Measurements from ENCODE around the gene KIF5C. TPM values are rescaled to one million over a fixed set of nuclear protein-coding genes. Genes with fewer than 3 reads are reported as not detected.

Gene KIF5C
- total and polyA plus RNA-seq, 2 donors (not counting 1 experiment from before 2014, with no cell fraction given): 0.09 to 0.17 TPM

DNA sequence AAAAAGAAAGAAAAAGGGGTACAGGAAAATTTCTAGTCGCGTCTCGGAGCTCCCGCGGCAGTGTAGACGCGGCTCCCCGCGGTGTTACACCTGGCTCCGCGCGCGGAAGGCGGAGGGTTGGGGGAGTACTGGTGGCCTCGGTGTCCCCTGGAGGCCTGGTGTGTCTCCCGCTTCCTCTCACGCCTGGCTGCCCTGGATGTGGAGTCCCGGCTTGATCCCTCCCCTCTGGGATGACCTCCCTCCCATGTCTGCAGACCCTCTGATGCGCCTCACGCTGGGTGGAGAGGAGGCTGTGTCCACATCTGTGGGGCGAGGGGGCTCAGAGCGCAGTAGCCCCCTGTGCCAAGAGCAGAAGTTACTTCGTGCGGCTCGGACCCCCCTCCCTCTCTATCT lies 1.2 kb downstream of the KIF5C start:
- no peak overlapping the region for H3K27ac ChIP-seq (ENCODE audit: insufficient read depth, low read length)
- no peak for DNase-seq (ENCODE audit: low read depth in 2 of 2)
- H2AFZ ChIP-seq (ENCODE audit: low read length): no peak overlapping the region

GRCh38 chr2:148876595-148877402 lies 1.8 kb downstream of the KIF5C start:
- no peaks in the 10 kb centered on the region for H3K9me3 ChIP-seq (ENCODE audit: control insufficient read depth, insufficient read depth, low read depth, low read length)
- no peak for DNase-seq (ENCODE audit: low read depth in 2 of 2)
- H3K4me3 ChIP-seq (replicated peaks in 1 of 4; ENCODE audit: control extremely low read depth in 1 of 4, insufficient read depth in 1 of 4, low read depth in 3 of 4, low read length in 4 of 4): no peak overlapping the region
- H2AFZ ChIP-seq (ENCODE audit: low read length): no peak overlapping the region
- peaks cover 14% of the 10 kb centered on the region for H3K27me3 ChIP-seq (ENCODE audit: control insufficient read depth, insufficient read depth, low read length)
- no peak overlapping the region for H3K9ac ChIP-seq (ENCODE audit: insufficient read depth, low read length)
- peak; percentile 78 for TF ChIP-seq EZH2 (IDR thresholded peaks at IDR 0.05; ENCODE audit: low read length, missing control alignments)
- no peak for TF ChIP-seq CTCF (conservative IDR thresholded peaks at IDR 0.05 in 1 of 2, IDR thresholded peaks at IDR 0.05 in 1 of 2; ENCODE audit: low read depth in 1 of 2, low read length in 2 of 2)
- no peak overlapping the region for H3K27ac ChIP-seq (ENCODE audit: insufficient read depth, low read length)
- H3K4me2 ChIP-seq (ENCODE audit: extremely low read depth, insufficient read depth, low read length): no peak overlapping the region
- no peaks in the 10 kb centered on the region for H3K79me2 ChIP-seq (ENCODE audit: control insufficient read depth, insufficient read depth, low read length)
- no peaks in the 10 kb centered on the region for H3K36me3 ChIP-seq (ENCODE audit: control insufficient read depth, insufficient read depth, low read length)
- H3K4me1 ChIP-seq (ENCODE audit: control insufficient read depth, extremely low read depth, insufficient read depth, low read length): no peaks in the 10 kb centered on the region
- no peaks in the 10 kb centered on the region for H4K20me1 ChIP-seq (ENCODE audit: control insufficient read depth, extremely low read depth, insufficient read depth, low read length)

More for the DNA sequence above, 1.2 kb downstream of the KIF5C start:
- Histone ChIP-seq H3K9me3 (ENCODE audit: control insufficient read depth, insufficient read depth, low read depth, low read length) (no peaks in the 10 kb centered on the region), H3K4me2 (ENCODE audit: extremely low read depth, insufficient read depth, low read length) (no peak overlapping the region), H3K36me3 (ENCODE audit: control insufficient read depth, insufficient read depth, low read length) (no peaks in the 10 kb centered on the region), H3K9ac (ENCODE audit: insufficient read depth, low read length) (no peak overlapping the region), H3K4me3 (replicated peaks in 1 of 4; ENCODE audit: control extremely low read depth in 1 of 4, insufficient read depth in 1 of 4, low read depth in 3 of 4, low read length in 4 of 4) (no peak overlapping the region), H4K20me1 (ENCODE audit: control insufficient read depth, extremely low read depth, insufficient read depth, low read length) (no peaks in the 10 kb centered on the region), H3K27me3 (ENCODE audit: control insufficient read depth, insufficient read depth, low read length) (peaks cover 14% of the 10 kb centered on the region), H3K4me1 (ENCODE audit: control insufficient read depth, extremely low read depth, insufficient read depth, low read length) (no peaks in the 10 kb centered on the region), H3K79me2 (ENCODE audit: control insufficient read depth, insufficient read depth, low read length) (no peaks in the 10 kb centered on the region)
- peak; percentile 75 for TF ChIP-seq EZH2 (IDR thresholded peaks at IDR 0.05; ENCODE audit: low read length, missing control alignments)
- TF ChIP-seq CTCF (conservative IDR thresholded peaks at IDR 0.05 in 1 of 2, IDR thresholded peaks at IDR 0.05 in 1 of 2; ENCODE audit: low read depth in 1 of 2, low read length in 2 of 2): no peak

GRCh38 chr2:148877403-148877740 lies 2.3 kb downstream of the KIF5C start:
- no peaks in the 10 kb centered on the region for H3K36me3 ChIP-seq (ENCODE audit: control insufficient read depth, insufficient read depth, low read length)
- no peak overlapping the region for H3K27ac ChIP-seq (ENCODE audit: insufficient read depth, low read length)
- H3K79me2 ChIP-seq (ENCODE audit: control insufficient read depth, insufficient read depth, low read length): no peaks in the 10 kb centered on the region
- peaks cover 14% of the 10 kb centered on the region for H3K27me3 ChIP-seq (ENCODE audit: control insufficient read depth, insufficient read depth, low read length)
- H3K4me2 ChIP-seq (ENCODE audit: extremely low read depth, insufficient read depth, low read length): no peak overlapping the region
- no peaks in the 10 kb centered on the region for H4K20me1 ChIP-seq (ENCODE audit: control insufficient read depth, extremely low read depth, insufficient read depth, low read length)
- H3K9me3 ChIP-seq (ENCODE audit: control insufficient read depth, insufficient read depth, low read depth, low read length): no peaks in the 10 kb centered on the region
- TF ChIP-seq EZH2 (IDR thresholded peaks at IDR 0.05; ENCODE audit: low read length, missing control alignments) (no peak), CTCF (conservative IDR thresholded peaks at IDR 0.05 in 1 of 2, IDR thresholded peaks at IDR 0.05 in 1 of 2; ENCODE audit: low read depth in 1 of 2, low read length in 2 of 2) (no peak)
- no peak overlapping the region for H2AFZ ChIP-seq (ENCODE audit: low read length)
- H3K4me3 ChIP-seq (replicated peaks in 1 of 4; ENCODE audit: control extremely low read depth in 1 of 4, insufficient read depth in 1 of 4, low read depth in 3 of 4, low read length in 4 of 4): no peak overlapping the region
- H3K9ac ChIP-seq (ENCODE audit: insufficient read depth, low read length): no peak overlapping the region
- no peak for DNase-seq (ENCODE audit: low read depth in 2 of 2)
- H3K4me1 ChIP-seq (ENCODE audit: control insufficient read depth, extremely low read depth, insufficient read depth, low read length): no peaks in the 10 kb centered on the region

Measured in fibroblast of lung (primary cell).